Endometrial microvascular endothelial cells (primary cell): Measurements from ENCODE around the gene CDH13. TPM values are rescaled to one million over a fixed set of nuclear protein-coding genes. Genes with fewer than 3 reads are reported as not detected.

Source experiments
- in situ Hi-C: cut with HindIII; loops from 2 replicates; pipeline ENCODE4 v1.10.0; 2017; ENCODE audit warnings: low sequenced_read_pairs, low pct_unique_long_range_greater_than_20kb; ENCODE audit errors: inconsistent ontology term
- total RNA-seq: library from RNA; depleted of rRNA; stranded (reverse); fragments of >200 nt; gene quantifications from one replicate; pipeline ENCODE4 v1.2.3, GENCODE V29; 2015; ENCODE audit errors: inconsistent ontology term

CDH13 gene
- total RNA-seq, 1 donor from 2014 or later = 75.5 TPM

- in situ Hi-C loops = no loop called here
These were observed 511.1 kb downstream of the CDH13 start for GRCh38 chr16:83137894-83138293.

DNA sequence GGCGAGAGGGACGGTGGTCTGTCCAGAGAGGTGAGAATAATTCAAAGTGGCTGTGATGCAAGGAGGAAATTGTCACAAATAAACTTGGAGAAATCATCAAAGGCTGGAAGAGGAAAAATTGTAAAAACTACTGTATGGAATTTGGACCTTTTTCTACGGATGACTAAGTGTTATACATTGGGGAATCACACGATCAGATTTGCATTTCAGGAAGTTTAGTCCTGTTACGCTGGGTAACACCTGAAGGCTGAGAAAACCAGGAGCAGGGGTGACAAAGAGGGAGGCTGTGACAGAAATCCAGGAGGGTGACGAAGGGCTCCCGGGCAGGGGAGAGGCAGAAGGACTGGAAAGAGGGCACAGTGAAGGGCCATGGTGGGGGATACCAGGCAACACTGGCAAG lies 511.7 kb downstream of the CDH13 start:
- in situ Hi-C loops = no loop called here

- in situ Hi-C loops = no loop called here
These were observed 512.4 kb downstream of the CDH13 start for GRCh38 chr16:83138976-83139690.

GRCh38 chr16:83143788-83144187 lies 517.0 kb downstream of the CDH13 start:
- in situ Hi-C loops = no loop called here

GRCh38 chr16:83145297-83145696 lies 518.5 kb downstream of the CDH13 start:
- in situ Hi-C loops = no loop called here

DNA sequence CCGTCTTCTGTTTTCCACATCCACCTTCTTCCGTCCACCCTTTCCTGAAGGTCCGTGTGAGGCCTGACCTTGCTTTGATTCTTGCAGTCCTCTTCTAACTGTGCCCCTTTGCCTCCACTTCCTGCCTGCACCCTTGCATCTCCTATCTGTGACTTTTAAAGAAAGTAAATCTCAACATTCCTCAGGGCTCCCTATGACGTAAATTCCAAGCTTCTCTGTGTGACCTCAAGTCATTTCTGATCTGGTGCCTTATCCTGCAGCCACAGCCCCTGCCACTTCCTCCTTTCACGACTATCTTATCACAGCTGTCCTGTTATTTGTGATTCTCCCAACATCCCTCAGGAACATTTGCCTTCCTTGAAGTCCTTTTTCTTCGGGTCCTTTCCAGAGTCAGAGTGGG lies 520.5 kb downstream of the CDH13 start:
- in situ Hi-C loops = no loop called here

DNA sequence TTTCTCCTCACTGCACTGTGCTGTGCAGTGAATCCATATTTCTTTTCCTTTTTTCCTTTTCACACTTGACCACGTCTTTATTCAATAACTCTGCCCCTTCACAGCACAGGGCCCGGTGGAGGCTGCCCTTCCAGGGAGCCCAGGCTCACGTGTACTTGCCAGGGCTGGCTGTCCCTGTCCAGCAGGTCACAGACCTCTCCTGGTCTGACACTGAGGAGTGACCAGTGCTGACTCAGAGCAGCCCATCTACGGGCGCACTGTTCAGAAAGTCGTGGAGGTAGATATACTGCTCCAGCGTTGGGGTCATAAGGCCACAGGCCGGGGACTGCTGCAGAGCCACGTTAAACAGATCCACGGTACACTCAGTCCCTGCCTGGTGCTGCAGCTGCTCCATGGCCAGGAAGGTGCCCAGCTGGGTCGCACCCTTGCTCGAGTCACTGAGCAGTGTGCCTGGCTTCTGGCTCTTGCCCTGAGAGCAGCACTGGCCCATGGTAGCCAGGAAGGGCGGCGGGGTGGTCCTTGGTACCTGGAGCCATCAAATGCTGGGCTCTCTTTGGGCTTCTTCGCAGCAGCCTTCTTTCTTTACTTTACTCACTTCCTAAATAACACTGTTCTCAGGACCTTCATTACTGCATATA lies 531.7 kb downstream of the CDH13 start:
- in situ Hi-C loops = no loop called here

DNA sequence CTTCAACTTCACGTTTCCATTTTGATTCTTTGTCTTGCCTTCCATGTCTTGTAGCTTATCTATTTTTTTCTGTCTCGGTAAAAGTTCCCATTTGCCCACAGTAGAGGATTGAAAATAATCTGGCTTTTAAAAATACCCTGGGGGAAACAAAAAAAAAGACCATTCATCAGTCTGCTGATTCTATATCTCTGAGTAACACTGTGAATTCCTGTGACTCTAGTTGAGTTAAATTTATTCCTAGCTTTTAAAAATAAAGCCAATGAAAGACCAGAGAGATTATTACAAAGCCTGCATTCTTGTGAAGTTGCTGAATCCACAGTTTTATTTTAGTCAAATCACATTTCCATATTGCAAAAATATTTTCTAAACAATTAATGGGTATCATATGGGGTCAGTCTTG lies 532.3 kb downstream of the CDH13 start:
- in situ Hi-C loops = no loop called here

- in situ Hi-C loops = no loop called here
These were observed 533.7 kb downstream of the CDH13 start for GRCh38 chr16:83160287-83161020.

DNA sequence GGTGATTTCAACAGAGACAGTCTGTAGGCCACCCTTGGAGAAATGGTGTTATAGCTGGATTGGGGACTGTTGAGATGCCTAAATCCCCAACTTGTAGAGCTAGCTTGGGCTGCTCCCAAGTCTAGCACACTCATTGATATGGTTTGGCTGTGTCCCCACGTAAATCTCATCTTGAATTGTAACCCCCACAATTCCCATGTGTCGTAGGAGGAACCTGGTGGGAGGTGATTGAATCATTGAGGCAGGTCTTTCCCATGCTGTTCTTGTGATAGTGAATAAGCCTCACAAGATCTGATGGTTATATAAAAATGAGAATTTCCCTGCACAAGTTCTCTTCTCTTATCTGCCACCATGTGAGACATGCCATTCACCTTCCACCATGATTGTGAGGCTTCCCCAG lies 536.0 kb downstream of the CDH13 start:
- in situ Hi-C loops = no loop called here

DNA sequence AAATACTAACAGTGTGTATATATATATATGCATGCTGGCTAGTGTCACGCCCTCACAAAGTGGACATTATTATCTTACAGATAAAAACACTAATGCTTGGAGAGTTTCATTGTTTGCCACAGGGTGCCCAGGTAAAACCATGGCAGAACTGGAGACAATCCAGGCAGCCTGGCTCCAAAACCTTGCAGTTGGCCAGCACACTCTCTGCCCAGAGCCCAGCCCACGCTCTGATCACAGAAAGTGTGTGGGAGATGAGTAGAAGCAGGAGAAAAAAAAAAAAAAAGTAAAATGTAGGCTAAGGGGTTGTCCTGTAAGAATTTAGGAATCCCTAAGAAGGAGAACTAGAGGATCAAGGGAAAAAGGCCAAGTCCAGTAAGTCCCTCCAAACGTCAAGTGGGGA lies 538.0 kb downstream of the CDH13 start:
- in situ Hi-C loops = no loop called here

- in situ Hi-C loops = no loop called here
These were observed 544.6 kb downstream of the CDH13 start for GRCh38 chr16:83171396-83171795.

DNA sequence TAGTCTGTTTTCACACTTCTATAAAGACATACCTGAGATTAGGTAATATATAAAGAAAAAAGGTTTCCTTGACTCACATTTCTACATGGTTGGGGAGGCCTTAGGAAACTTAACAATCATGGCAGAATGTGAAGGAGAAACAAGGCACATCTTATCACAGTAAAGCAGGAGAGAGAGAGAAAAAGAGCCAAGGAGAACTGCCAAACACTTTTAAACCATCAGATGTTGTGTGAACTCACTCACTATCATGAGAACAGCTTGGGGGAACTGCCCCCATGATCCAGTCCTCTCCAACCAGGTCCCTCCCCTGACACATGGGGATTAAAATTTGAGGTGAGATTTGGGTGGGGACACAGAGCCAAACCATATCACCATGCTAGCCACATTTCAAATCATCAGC lies 547.9 kb downstream of the CDH13 start:
- in situ Hi-C loops = no loop called here

DNA sequence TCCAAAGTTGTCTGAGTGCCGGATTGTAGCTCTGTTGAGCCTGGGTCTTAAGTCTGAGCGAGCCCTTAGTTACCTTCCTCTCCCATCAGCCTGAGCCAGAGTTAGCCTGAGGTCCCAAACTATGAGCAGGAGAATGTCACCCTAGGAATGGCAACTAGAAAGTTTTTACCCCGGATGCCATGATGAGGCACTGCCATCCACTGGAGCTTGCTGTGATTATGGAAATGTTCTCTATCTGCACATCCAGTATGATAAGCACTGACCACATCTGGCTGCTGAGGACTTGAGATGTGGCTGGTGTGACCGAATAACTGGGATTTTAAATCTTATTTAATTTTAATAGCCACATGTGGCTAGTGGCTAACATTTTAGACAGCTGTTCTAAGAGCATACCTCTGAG lies 550.0 kb downstream of the CDH13 start:
- in situ Hi-C loops = no loop called here

DNA sequence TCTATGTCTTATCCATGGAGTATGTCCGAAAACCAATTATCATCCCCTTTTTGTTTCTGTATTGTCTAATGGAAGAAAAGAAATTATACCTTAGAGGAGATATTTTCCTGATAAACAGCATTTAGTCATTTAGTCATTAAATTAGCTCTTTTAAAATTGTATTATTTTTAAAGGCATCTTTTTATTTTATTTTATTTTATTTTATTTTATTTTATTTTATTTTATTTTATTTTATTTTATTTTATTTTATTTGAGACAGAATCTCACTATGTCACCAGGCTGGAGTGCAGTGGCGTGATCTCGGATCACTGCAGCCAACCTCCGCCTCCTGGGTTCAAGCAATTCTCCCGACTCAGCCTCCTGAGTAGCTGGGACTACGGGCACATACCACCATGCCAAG lies 559.1 kb downstream of the CDH13 start:
- in situ Hi-C loops = no loop called here

GRCh38 chr16:83187405-83187804 lies 560.6 kb downstream of the CDH13 start:
- in situ Hi-C loops = no loop called here

DNA sequence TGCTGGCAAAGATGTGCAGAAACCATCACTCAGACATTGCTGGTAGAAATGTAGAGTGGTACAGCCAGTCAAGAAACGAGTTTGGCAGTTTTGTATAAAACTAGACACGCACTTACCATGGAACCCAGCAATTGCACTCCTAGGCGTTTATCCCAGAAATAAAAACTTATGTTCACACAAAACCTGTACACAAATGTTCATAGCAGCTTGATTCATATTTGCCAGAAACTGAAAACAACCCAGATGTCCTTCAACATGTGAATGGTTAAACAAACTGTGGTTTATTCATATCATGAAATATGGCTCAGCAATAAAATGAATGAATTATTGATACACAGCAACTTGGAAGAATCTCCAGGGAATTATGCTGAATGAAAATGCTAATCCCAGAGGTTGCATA lies 570.0 kb downstream of the CDH13 start:
- in situ Hi-C loops = no loop called here

DNA sequence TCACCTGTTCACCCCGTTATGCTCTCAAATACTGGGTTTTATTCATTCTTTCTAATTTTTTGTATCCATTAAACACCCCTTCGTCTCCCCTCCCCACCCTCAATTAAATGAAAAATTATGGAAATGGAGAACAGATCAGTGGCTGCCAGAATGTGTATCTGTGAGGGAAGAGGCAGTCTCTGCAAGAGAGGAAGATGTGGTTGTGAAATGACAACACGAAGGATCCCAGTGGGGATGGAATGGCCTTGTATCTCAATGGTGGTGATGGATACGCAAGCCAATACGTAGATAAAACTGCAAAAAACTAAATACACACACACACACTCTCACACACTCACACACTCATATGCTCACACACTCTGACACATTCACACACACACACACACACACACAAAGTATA lies 570.7 kb downstream of the CDH13 start:
- in situ Hi-C loops = no loop called here

DNA sequence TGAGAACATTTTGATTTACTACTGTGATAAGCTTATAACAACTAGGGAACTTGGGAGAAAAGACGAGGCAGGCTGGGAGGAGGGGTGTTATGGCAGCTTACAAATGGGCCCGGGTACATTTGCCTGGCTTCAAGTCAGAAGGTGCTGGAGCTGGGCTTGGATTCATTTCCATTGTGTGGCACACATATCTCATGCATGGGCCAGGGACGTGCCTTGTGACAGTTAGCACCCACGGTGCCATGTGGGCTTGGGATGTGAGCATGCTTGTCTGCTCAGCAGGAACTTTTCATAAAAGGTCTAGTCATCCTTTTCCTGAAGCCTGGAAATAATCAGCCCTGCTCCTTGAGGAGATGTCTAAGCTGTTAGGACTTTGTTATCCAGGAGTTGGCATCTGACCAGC lies 572.2 kb downstream of the CDH13 start:
- in situ Hi-C loops = no loop called here
